Stimulated activated CD4-positive, alpha-beta T cell treated with anti-CD3 and anti-CD28 coated beads, Interleukin-1b, Interleukin-23, amount 100 ng/mL, for 48 hours (primary cell): Measurements from ENCODE around the gene HSDL2.
A peak's percentile ranks its signal among the peaks of the same experiment; 100 is the strongest.

Source experiments
- DNase-seq: peaks from one replicate; pipeline ENCODE4 v3.0.0-alpha.2; 2020

Gene HSDL2

GRCh38 chr9:112465352-112465751, 85.4 kb downstream of the HSDL2 start:
- DNase-seq, result no peak

- no peak for DNase-seq
Measured at GRCh38 chr9:112472996-112473395, 93.1 kb downstream of the HSDL2 start.

GRCh38 chr9:112473986-112474385, 94.1 kb downstream of the HSDL2 start:
- DNase-seq, result no peak

- no peak for DNase-seq
Measured at GRCh38 chr9:112475318-112475717, 95.4 kb downstream of the HSDL2 start.

GRCh38 chr9:112477330-112477729, 97.4 kb downstream of the HSDL2 start:
- no peak for DNase-seq

- DNase-seq, result no peak
Measured at GRCh38 chr9:112479221-112479620, 99.3 kb downstream of the HSDL2 start.

- no peak for DNase-seq
Measured at GRCh38 chr9:112484607-112485006, 104.7 kb downstream of the HSDL2 start.

GRCh38 chr9:112485574-112485973, 105.7 kb downstream of the HSDL2 start:
- DNase-seq, result no peak

- peak; percentile 90 for DNase-seq
Measured at GRCh38 chr9:112486221-112487007, 106.5 kb downstream of the HSDL2 start, which contains the start of gene KIAA1958. Gene KIAA1958 (plus strand): TSS chr9:112486827. CDS start chr9:112574081, 87,254 bp downstream.

- DNase-seq, result peak; percentile 34
Measured at GRCh38 chr9:112487008-112487798, 107.3 kb downstream of the HSDL2 start.

- no peak for DNase-seq
Measured at GRCh38 chr9:112487799-112488340, 108.0 kb downstream of the HSDL2 start.

- no peak for DNase-seq
Measured at GRCh38 chr9:112489039-112489546, 109.2 kb downstream of the HSDL2 start.

GRCh38 chr9:112489876-112490666, 110.2 kb downstream of the HSDL2 start:
- DNase-seq, result no peak

GRCh38 chr9:112493393-112494137, 113.7 kb downstream of the HSDL2 start:
- DNase-seq, result no peak

GRCh38 chr9:112494153-112494552, 114.2 kb downstream of the HSDL2 start:
- DNase-seq, result no peak

GRCh38 chr9:112495614-112496013, 115.7 kb downstream of the HSDL2 start:
- no peak for DNase-seq

GRCh38 chr9:112496074-112496722, 116.3 kb downstream of the HSDL2 start:
- DNase-seq, result no peak

GRCh38 chr9:112500842-112501241, 120.9 kb downstream of the HSDL2 start:
- DNase-seq, result no peak

- no peak for DNase-seq
Measured at GRCh38 chr9:112501287-112501686, 121.4 kb downstream of the HSDL2 start.

- no peak for DNase-seq
Measured at GRCh38 chr9:112502175-112502946, 122.5 kb downstream of the HSDL2 start.

- DNase-seq, result no peak
Measured at GRCh38 chr9:112503170-112503569, 123.3 kb downstream of the HSDL2 start.
